Ovary (tissue), 9 donors: ENCODE data around the gene CDC14A. TPM values are rescaled to one million over a fixed set of nuclear protein-coding genes. Genes with fewer than 3 reads are reported as not detected.
A peak's percentile ranks its signal among the peaks of the same experiment; 100 is the strongest.

Experiments used
- DNase-seq, 5 donors: peaks; one replicate each; pipeline ENCODE4 v3.0.0-alpha.2; 2019 to 2020
- H3K27ac ChIP-seq, 2 donors: fragments of 200-600 bp; one replicate each; pipeline versions ENCODE4 v1.5.1 to v1.8.0; 2019 to 2022
- H3K27me3 ChIP-seq: fragments of 200-600 bp; one replicate; pipeline ENCODE4 v1.8.0; 2022
- H3K36me3 ChIP-seq: fragments of 200-600 bp; sonication (generic); one replicate; pipeline ENCODE4 v1.5.1; 2019
- H3K4me1 ChIP-seq: one replicate; pipeline ENCODE4 v1.8.1; 2013; ENCODE audit warnings: mild to moderate bottlenecking, moderate library complexity; ENCODE audit not compliant: insufficient read depth
- H3K4me3 ChIP-seq: fragments of 200-600 bp; sonication (generic); one replicate; pipeline ENCODE4 v1.5.1; 2017
- H3K9me3 ChIP-seq, 2 donors: fragments of 200-600 bp in 1 of 2; sonication (generic) in 1 of 2; one replicate each; pipeline versions ENCODE4 v1.5.1 to v1.8.1; 2013 to 2019; ENCODE audit warnings: mild to moderate bottlenecking in 1 of 2, moderate library complexity in 1 of 2
- EP300 ChIP-seq: sonication (generic); formaldehyde crosslinking; IDR thresholded peaks from one replicate; pipeline ENCODE4 v1.6.1; 2017; ENCODE audit warnings: antibody characterized with exemption
- POLR2A ChIP-seq: fragments of 450-650 bp; IDR thresholded peaks from one replicate; pipeline ENCODE4 v1.6.1; 2017; ENCODE audit warnings: antibody characterized with exemption, mild to moderate bottlenecking, moderate library complexity
- WGBS, 3 donors: extraction: QIAGEN DNeasy Blood & Tissue Kit in 1 of 3; methylation state at CpG; one replicate each; pipeline versions ENCODE4 v1.1.5 to v1.1.7; 2013 to 2017; 5-methylcytosine and 5-hydroxymethylcytosine counted together
- intact Hi-C, 4 donors: fragments of 100-400 bp; cut with DNase I; formaldehyde crosslinking; loops; one replicate each; pipeline versions ENCODE4 v1.11.0 to v1.15.1; 2022 to 2023
- polyA plus RNA-seq, 2 donors: library from polyadenylated mRNA; stranded (reverse); fragments of 200-250 nt in 1 of 2; fragments of 350-450 nt in 1 of 2; fragmentation: Illumina TruSeq in 1 of 2; extraction: RNeasy Lipid Tissue Mini Kit (QIAGEN cat#74804) in 1 of 2; gene quantifications; one replicate each; pipeline ENCODE4 v1.2.3, GENCODE V29; 2013 to 2014
- total RNA-seq, 7 donors: library from RNA; depleted of rRNA in 2 of 7; stranded (reverse); fragments of >200 nt in 2 of 7; fragmentation: NEBNext Ultra II Directional in 3 of 7; extraction: Animal tissue kit (Norgen Biotek cat#: 25700) in 3 of 7; gene quantifications; one replicate each; pipeline versions ENCODE4 v1.1.0 to v1.2.4, GENCODE V29; 2016 to 2023
- TF ChIP-seq, protein P1 (sequence below), 3 donors: fragments of 450-650 bp in 2 of 3; fragments of 200-600 bp in 1 of 3; IDR thresholded peaks; one replicate each; pipeline versions ENCODE4 v1.5.1 to v1.8.0; 2016 to 2022; ENCODE audit warnings: antibody characterized with exemption in 3 of 3, mild to moderate bottlenecking in 1 of 3
- donor health status: DM: no; HTN: no; CAD: no; lungs with moderate emphysema.
- donor health status: DM: no; HTN: no; CAD: no.
- donor health status: Bipolar disorder and iron deficiency.
- donor health status: DM: yes; HTN: yes; CAD: no.
- donor health status: DM: no; HTN: no; CAD: no.
- donor health status: DM: yes; HTN: yes; CAD: no.

The CDC14A gene
- total and polyA plus RNA-seq, 9 donors: 4.6 to 47.4 (median 8.6) TPM

DNA sequence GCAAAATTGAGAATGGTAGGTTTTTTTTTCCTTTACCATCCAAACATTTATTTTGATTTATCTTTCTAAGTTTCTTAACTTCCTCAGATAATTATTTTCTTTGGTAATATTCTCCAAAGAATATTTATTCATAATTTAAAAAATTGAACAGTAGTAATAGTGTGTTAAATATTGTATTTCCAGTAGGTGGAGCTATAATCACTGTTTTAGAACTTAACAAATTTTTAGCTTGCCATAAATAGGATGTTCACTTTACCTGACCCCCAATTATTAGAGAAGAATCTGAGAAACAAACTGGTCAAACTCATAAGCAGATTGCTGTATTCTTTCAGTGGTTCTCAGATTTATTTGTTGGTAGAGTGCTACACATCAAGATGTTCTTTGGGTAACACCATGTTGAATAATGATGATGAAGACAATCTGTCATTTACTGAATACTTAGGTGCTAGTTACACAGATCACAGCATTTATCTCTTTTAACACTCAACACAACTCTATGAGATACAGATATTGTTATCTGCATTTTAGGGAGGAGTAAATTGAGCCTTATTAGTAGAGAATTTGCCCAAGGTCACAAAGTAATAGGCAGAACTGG, 103.3 kb downstream of the CDC14A start:
- intact Hi-C loops: loop anchor here in 1 of 4 donors (10.0 kb wide), 1 partner anchor 101 kb away; the partner anchor contains the start of gene CDC14A
- Histone ChIP-seq H3K27me3 (no peaks in the 10 kb centered on the region), H3K9me3 (no peaks in the 10 kb centered on the region), H3K4me1 (no peaks in the 10 kb centered on the region), H3K36me3 (no peaks in the 10 kb centered on the region), H3K4me3 (no peak overlapping the region), H3K27ac (no peak overlapping the region)
- TF ChIP-seq, protein P1, sequence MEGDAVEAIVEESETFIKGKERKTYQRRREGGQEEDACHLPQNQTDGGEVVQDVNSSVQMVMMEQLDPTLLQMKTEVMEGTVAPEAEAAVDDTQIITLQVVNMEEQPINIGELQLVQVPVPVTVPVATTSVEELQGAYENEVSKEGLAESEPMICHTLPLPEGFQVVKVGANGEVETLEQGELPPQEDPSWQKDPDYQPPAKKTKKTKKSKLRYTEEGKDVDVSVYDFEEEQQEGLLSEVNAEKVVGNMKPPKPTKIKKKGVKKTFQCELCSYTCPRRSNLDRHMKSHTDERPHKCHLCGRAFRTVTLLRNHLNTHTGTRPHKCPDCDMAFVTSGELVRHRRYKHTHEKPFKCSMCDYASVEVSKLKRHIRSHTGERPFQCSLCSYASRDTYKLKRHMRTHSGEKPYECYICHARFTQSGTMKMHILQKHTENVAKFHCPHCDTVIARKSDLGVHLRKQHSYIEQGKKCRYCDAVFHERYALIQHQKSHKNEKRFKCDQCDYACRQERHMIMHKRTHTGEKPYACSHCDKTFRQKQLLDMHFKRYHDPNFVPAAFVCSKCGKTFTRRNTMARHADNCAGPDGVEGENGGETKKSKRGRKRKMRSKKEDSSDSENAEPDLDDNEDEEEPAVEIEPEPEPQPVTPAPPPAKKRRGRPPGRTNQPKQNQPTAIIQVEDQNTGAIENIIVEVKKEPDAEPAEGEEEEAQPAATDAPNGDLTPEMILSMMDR (IDR thresholded peaks at IDR 0.05): peak; percentile 11 to 27 (median 23)
- TF ChIP-seq EP300: no peak
- no peak for DNase-seq

DNA sequence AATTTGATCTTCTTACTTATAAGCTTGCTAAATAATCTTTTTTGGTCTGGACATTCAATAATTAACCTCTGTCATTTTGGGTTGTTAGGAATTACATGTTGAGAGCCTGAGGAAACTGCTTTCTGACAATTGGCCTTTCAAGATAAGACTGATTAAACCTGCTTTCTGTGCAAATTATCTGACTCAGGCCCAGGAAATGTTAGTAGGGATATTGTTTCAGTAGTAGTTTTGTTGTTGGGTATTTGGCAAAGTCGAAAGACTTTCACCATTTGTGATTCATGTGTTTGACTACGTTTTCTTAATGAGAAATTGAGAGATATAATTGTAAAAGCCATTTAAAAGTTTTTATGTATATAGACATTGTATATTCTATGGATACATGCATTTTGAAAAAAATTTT, 104.6 kb downstream of the CDC14A start:
- no peak for DNase-seq
- Histone ChIP-seq H3K27me3 (no peaks in the 10 kb centered on the region), H3K9me3 (no peaks in the 10 kb centered on the region), H3K4me3 (no peak overlapping the region), H3K4me1 (no peaks in the 10 kb centered on the region), H3K36me3 (no peaks in the 10 kb centered on the region), H3K27ac (no peak overlapping the region)
- TF ChIP-seq, protein P1 (IDR thresholded peaks at IDR 0.05): no peak
- WGBS, 3 donors: 93 to 95% (median 94%) methylated on average over 2 of the region's 2 CpGs
- intact Hi-C loops: loop anchor here in 1 of 4 donors (10.0 kb wide), 1 partner anchor 102 kb away; the partner anchor contains the start of gene CDC14A

- Histone ChIP-seq H3K4me3 (no peak overlapping the region), H3K27me3 (no peaks in the 10 kb centered on the region), H3K4me1 (no peaks in the 10 kb centered on the region), H3K9me3 (no peaks in the 10 kb centered on the region), H3K27ac (no peak overlapping the region), H3K36me3 (no peaks in the 10 kb centered on the region)
- no peak for DNase-seq
- TF ChIP-seq POLR2A: no peak
- WGBS, 3 donors: 81 to 91% (median 91%) methylated on average over 2 of the region's 2 CpGs
- intact Hi-C loops: loop anchor here in 1 of 4 donors (2.0 to 10.0 kb wide), 2 partner anchors 103 to 409 kb away; partner anchors contain the start of gene CDC14A
Measured at GRCh38 chr1:100457683-100458082, 105.4 kb downstream of the CDC14A start.

GRCh38 chr1:100458661-100459357, 106.5 kb downstream of the CDC14A start:
- no peaks in the 10 kb centered on the region for H3K27me3 ChIP-seq
- no peak overlapping the region for H3K27ac ChIP-seq
- TF ChIP-seq, protein P1 (IDR thresholded peaks at IDR 0.05): no peak
- TF ChIP-seq POLR2A (no peak), EP300 (no peak)
- no peaks in the 10 kb centered on the region for H3K9me3 ChIP-seq
- no peaks in the 10 kb centered on the region for H3K4me1 ChIP-seq
- H3K4me3 ChIP-seq: no peak overlapping the region
- WGBS, 3 donors: 58 to 63% (median 61%) methylated on average over 6 of the region's 6 CpGs
- H3K36me3 ChIP-seq: no peaks in the 10 kb centered on the region
- intact Hi-C loops: loop anchor here in 1 of 4 donors (2.0 to 10.0 kb wide), 2 partner anchors 104 to 408 kb away; partner anchors contain the start of gene CDC14A
- DNase-seq: no peak
